HepG2 (cell line): ENCODE results near the gene GFER. TPM values are rescaled to one million over a fixed set of nuclear protein-coding genes. Genes with fewer than 3 reads are reported as not detected.

ENCODE experiments used
- CBX5 ChIP-seq: sonication (generic); formaldehyde crosslinking; IDR thresholded peaks from 2 replicates; pipeline ENCODE4 v1.4.0; 2020; ENCODE audit warnings: missing genetic modification reagents, borderline replicate concordance
- CSRNP1 ChIP-seq: sonication (generic); formaldehyde crosslinking; IDR thresholded peaks from 2 replicates; pipeline ENCODE4 v1.8.1; 2023; ENCODE audit warnings: mild to moderate bottlenecking, missing genetic modification reagents
- IRF2 ChIP-seq: IDR thresholded peaks from 2 replicates; pipeline ENCODE4 v1.6.1; 2018; ENCODE audit warnings: missing genetic modification reagents, missing compliant biosample characterization
- KDM6A ChIP-seq: IDR thresholded peaks from 2 replicates; pipeline ENCODE4 v1.6.1; 2016; ENCODE audit warnings: low read depth
- KMT2B ChIP-seq: IDR thresholded peaks from 2 replicates; pipeline ENCODE4 v1.6.1; 2016; ENCODE audit warnings: missing genetic modification reagents, missing compliant biosample characterization
- RCOR2 ChIP-seq: IDR thresholded peaks from 2 replicates; pipeline ENCODE4 v1.6.1; 2016; ENCODE audit warnings: missing biosample characterization, missing genetic modification reagents
- SMC3 ChIP-seq: IDR thresholded peaks from 2 replicates; pipeline ENCODE4 v1.6.1; 2011; ENCODE audit warnings: low read length, improper control_type of control experiment
- SP2 ChIP-seq: sonication (generic); formaldehyde crosslinking; IDR thresholded peaks from 2 replicates; pipeline ENCODE4 v1.5.1; 2020; ENCODE audit warnings: mild to moderate bottlenecking, missing genetic modification reagents
- TARDBP ChIP-seq: sonication (generic); formaldehyde crosslinking; IDR thresholded peaks from 2 replicates; pipeline ENCODE4 v1.8.0; 2022; ENCODE audit warnings: mild to moderate bottlenecking, missing genetic modification reagents
- THAP7 ChIP-seq: sonication (generic); formaldehyde crosslinking; IDR thresholded peaks from 2 replicates; pipeline ENCODE4 v1.8.1; 2023; ENCODE audit warnings: mild to moderate bottlenecking, missing genetic modification reagents
- TP53 ChIP-seq: sonication (generic); formaldehyde crosslinking; conservative IDR thresholded peaks from 2 replicates; pipeline ENCODE4 v1.4.0; 2020; ENCODE audit warnings: missing genetic modification reagents
- ZBTB39 ChIP-seq: sonication (generic); formaldehyde crosslinking; IDR thresholded peaks from 2 replicates; pipeline ENCODE4 v1.5.0; 2020; ENCODE audit warnings: missing genetic modification reagents
- ZFP90 ChIP-seq: sonication (generic); formaldehyde crosslinking; IDR thresholded peaks from 2 replicates; pipeline ENCODE4 v1.8.0; 2022; ENCODE audit warnings: missing genetic modification reagents, mild to moderate bottlenecking, inconsistent platforms, borderline replicate concordance
- ZFP91 ChIP-seq: sonication (generic); formaldehyde crosslinking; IDR thresholded peaks from 2 replicates; pipeline ENCODE4 v1.9.0; 2022; ENCODE audit warnings: missing genetic modification reagents, mild to moderate bottlenecking, borderline replicate concordance
- ZKSCAN8 ChIP-seq: IDR thresholded peaks from 2 replicates; pipeline ENCODE4 v1.6.1; 2016; ENCODE audit warnings: borderline replicate concordance, missing genetic modification reagents, missing compliant biosample characterization
- ZNF225 ChIP-seq: sonication (generic); formaldehyde crosslinking; IDR thresholded peaks from 2 replicates; pipeline ENCODE4 v1.4.0; 2020; ENCODE audit warnings: mild to moderate bottlenecking, missing genetic modification reagents
- ZNF552 ChIP-seq: sonication (generic); formaldehyde crosslinking; IDR thresholded peaks from 2 replicates; pipeline ENCODE4 v1.9.0; 2022; ENCODE audit warnings: missing genetic modification reagents, mild to moderate bottlenecking, borderline replicate concordance
- ZNF567 ChIP-seq: sonication (generic); formaldehyde crosslinking; IDR thresholded peaks from 2 replicates; pipeline ENCODE4 v1.8.1; 2023; ENCODE audit warnings: mild to moderate bottlenecking, missing genetic modification reagents, borderline replicate concordance
- ZNF605 ChIP-seq: sonication (generic); formaldehyde crosslinking; IDR thresholded peaks from 2 replicates; pipeline ENCODE4 v1.8.0; 2022; ENCODE audit warnings: mild to moderate bottlenecking, missing genetic modification reagents
- ZNF703 ChIP-seq: sonication (generic); formaldehyde crosslinking; IDR thresholded peaks from 2 replicates; pipeline ENCODE4 v1.5.1; 2020; ENCODE audit warnings: missing genetic modification reagents, mild to moderate bottlenecking, moderate library complexity, borderline replicate concordance
- ZNF768 ChIP-seq: sonication (generic); formaldehyde crosslinking; IDR thresholded peaks from 2 replicates; pipeline ENCODE4 v1.4.0; 2020; ENCODE audit warnings: missing genetic modification reagents
- ZNF83 ChIP-seq: sonication (generic); formaldehyde crosslinking; IDR thresholded peaks from 2 replicates; pipeline ENCODE4 v1.4.0; 2020; ENCODE audit warnings: missing genetic modification reagents, mild to moderate bottlenecking, borderline replicate concordance
- polyA plus RNA-seq, 8 experiments: library from polyadenylated mRNA; depleted of rRNA in 3 of 8; stranded (reverse) in 7 of 8; unstranded in 1 of 8; fragments of >200 nt; fragmentation: Illumina TruSeq in 4 of 8; extraction: Trizol in 4 of 8; gene quantifications; 2 replicates each; pipeline versions ENCODE4 v1.2.1 to v1.2.3, GENCODE V29; 2011 to 2016; ENCODE audit warnings: low read depth in 4 of 8, missing spikeins in 1 of 8, mixed read lengths in 1 of 8; ENCODE audit not compliant: insufficient read depth in 1 of 8
- total RNA-seq, 5 experiments: library from RNA; depleted of rRNA; stranded (reverse); fragments of >200 nt; fragmentation: Illumina TruSeq; extraction: Trizol; gene quantifications; 2 replicates each; pipeline ENCODE4 v1.2.3, GENCODE V29; 2016; ENCODE audit warnings: low read depth in 1 of 5
- TF ChIP-seq, protein P1 (sequence below): sonication (generic); formaldehyde crosslinking; IDR thresholded peaks from 2 replicates; pipeline ENCODE4 v1.5.0; 2020; ENCODE audit warnings: missing genetic modification reagents

GFER gene
- total and polyA plus RNA-seq, 2 of the 13 experiments (the other 11 are each of a cell fraction or from before 2014, with no cell fraction given) = 28.6 to 71.7 TPM

DNA sequence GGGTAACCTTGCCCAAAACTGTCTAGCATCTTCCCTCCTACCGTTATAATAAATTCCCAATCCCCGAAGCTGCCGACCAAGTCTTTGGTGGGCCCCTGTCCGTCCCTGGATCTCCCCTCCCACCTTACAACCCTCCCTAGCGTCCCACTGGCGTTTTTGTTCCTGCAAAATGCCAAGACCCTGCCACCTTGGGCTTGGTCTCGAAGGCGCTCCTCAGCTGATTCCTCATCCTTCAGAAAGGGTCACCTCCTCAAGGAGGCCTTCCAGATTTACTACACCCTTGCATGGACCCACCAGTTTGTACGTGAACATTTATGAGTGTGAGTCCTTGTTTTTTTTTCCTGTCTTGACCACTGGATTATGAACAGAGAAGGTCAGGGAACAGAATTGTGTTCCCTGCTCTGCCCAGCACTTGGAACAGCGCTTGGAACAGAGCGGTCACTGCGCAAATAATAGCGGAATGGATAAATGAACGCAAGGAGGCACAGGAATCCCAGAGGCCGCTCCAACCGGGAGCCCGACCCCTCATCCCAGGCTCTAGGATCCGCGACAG, 926 bp upstream of the GFER start (continued):
- no peak for TF ChIP-seq ZNF703 (CRISPR knock-in tag)
- no peak for TF ChIP-seq KMT2B (CRISPR knock-in tag)
- 0 out of 2 replicates have a peak, but pooled peaks have one; percentile 34 for TF ChIP-seq ZFP90 (CRISPR knock-in tag)
- TF ChIP-seq ZKSCAN8 (CRISPR knock-in tag) = no peak
- TF ChIP-seq ZNF567 (CRISPR knock-in tag) = no peak
- TF ChIP-seq ZNF225 (CRISPR knock-in tag) = no peak
- TF ChIP-seq ZFP91 (CRISPR knock-in tag) = no peak
- no peak for TF ChIP-seq THAP7 (CRISPR knock-in tag)
- no peak for TF ChIP-seq TP53
- TF ChIP-seq ZNF768 (CRISPR knock-in tag) = peak; percentile 81; the same call in 1 of the 2 replicates
- TF ChIP-seq ZNF605 (CRISPR knock-in tag) = peak; percentile 78
- TF ChIP-seq ZNF83 (CRISPR knock-in tag) = no peak
- 0 out of 2 replicates have a peak, but pooled peaks have one; percentile 10 for TF ChIP-seq SMC3
- no peak for TF ChIP-seq ZNF552 (CRISPR knock-in tag)
- TF ChIP-seq ZBTB39 (CRISPR knock-in tag) = 0 out of 2 replicates have a peak, but pooled peaks have one; percentile 4
- TF ChIP-seq SP2 (CRISPR knock-in tag) = no peak
- TF ChIP-seq CSRNP1 (CRISPR knock-in tag) = peak; percentile 51; the same call in 1 of the 2 replicates
- peak; percentile 50; the same call in 1 of the 2 replicates for TF ChIP-seq RCOR2 (CRISPR knock-in tag)
- 0 out of 2 replicates have a peak, but pooled peaks have one; percentile 18 for TF ChIP-seq TARDBP
- TF ChIP-seq CBX5 (CRISPR knock-in tag) = no peak
- no peak for TF ChIP-seq IRF2
- no peak for TF ChIP-seq KDM6A (CRISPR knock-in tag)
- TF ChIP-seq, protein P1, sequence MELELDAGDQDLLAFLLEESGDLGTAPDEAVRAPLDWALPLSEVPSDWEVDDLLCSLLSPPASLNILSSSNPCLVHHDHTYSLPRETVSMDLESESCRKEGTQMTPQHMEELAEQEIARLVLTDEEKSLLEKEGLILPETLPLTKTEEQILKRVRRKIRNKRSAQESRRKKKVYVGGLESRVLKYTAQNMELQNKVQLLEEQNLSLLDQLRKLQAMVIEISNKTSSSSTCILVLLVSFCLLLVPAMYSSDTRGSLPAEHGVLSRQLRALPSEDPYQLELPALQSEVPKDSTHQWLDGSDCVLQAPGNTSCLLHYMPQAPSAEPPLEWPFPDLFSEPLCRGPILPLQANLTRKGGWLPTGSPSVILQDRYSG (CRISPR knock-in tag) = no peak; the same call in 1 of the 2 replicates
